GM18511 (cell line): ENCODE measurements around the gene TEX10.

ENCODE experiments used
- ATAC-seq: cut with Tn5 transposase; IDR thresholded peaks from one replicate; pipeline ENCODE4 v1.9.1; 2021; ENCODE audit warnings: mild to moderate bottlenecking, moderate library complexity; ENCODE audit not compliant: unreplicated experiment

The TEX10 gene

DNA sequence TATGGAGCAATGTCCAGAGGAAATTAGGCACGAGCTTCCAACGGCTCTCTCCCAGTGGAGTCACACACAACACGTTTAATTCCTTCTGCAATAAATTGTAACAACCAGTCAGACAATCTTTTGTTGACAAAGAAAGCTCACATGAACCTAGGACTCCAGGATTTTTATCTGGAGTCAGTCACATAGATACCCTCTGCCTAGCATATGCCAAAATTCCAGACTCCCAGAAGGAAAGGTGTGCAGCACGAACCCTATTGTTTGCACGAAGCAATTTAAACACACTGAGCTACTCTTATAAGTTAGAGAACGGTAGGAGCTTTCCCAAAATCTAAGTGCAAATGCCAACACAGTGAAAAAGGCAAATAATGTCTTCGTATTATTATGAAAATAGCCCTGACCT, 67.1 kb downstream of the TEX10 start:
- no peak for ATAC-seq

DNA sequence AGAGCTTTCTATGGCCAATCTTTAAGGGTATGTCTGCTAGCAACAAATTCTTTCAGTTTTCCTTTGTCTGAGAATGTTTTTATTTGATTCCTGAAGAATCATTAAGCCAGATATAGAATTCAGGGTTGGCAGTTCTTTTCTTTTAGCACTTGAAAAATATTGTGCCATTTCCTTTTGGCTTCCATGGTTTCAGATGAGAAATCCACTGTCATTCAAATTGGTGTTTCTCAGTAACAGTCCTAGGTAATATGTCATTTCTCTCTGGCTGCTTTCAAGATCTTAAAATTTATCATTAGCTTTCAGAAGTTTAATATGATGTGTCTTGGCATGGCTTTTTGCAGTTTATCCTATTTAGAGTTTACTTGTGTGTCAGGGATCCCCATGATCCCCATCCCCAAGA, 67.7 kb downstream of the TEX10 start:
- ATAC-seq, result no peak

DNA sequence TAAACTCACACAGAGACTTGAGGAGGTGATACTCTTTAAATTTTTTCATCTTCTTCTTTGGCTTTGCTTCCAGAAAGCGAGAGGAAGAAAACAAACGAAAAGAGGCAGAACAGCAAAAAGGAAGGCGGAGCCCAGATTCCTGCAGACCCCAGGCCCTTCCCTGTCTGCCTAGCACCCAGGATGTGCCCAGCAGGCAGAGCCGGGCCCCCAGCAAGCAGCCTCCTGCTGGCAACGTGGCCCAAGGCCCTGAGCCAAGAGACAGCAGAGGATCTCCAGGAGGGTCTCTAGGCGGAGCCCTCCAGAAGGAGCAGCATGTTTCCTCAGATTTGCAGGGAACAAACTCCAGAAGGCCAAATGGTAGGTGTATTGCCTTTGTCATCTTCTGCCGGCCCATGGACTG, 68.5 kb downstream of the TEX10 start:
- no peak for ATAC-seq

DNA sequence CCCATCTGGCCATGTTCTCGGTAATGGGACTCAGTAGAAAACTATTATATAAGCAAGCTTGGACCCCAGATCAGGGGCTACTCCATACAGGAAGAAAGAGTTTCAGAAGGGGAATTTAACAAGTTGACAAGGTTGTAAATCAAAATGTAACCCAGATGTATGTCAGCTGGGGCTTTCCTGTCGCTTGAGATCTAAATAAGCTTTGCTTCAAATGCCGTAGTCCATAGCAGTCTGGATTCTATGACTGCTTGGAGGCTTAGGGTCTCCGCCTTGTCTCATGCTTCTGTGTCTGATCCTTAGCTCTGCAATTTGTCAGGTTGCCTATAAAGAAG, 70.4 kb downstream of the TEX10 start:
- no peak for ATAC-seq

DNA sequence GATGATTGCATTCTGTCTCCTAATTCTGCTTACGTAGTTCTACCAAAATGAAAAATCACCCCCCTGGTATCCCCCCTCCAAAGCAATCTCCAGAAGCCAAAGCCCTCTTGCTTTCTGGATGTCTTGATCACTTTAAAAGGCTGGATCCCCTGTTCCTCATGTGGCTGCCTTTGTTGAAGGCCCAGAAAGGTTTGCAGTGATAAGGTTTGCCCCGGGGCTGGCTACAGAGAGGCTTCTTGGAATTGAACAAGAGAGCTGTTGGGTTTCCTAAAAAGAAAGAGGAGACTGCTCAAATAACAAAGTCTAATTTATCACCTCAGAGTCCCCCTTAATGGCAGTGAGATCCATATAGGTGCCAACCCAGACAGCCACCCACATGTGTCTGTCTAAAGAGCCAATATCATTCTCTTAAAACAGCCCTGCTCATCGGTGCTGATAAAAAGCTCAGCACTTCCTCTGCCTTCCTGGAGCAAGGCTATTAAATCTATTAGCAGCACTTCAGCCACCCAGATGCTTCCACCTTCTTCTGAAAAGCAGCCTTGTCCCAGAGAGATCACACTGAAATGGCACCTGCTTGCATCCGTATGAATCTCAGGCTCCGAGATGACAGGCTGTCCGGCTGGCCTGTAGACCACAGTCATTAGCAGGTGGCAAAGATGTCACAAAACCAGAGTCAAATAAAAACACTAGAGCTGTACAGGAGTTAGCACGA, 70.9 kb downstream of the TEX10 start:
- no peak for ATAC-seq

GRCh38 chr9:100281066-100281465, 71.7 kb downstream of the TEX10 start:
- no peak for ATAC-seq

GRCh38 chr9:100277166-100277979, 75.4 kb downstream of the TEX10 start:
- no peak for ATAC-seq

GRCh38 chr9:100269656-100270055, 83.1 kb downstream of the TEX10 start:
- ATAC-seq, result no peak

- no peak for ATAC-seq
Observed at GRCh38 chr9:100268271-100268670, 84.5 kb downstream of the TEX10 start.

- no peak for ATAC-seq
Observed at GRCh38 chr9:100267211-100267610, 85.5 kb downstream of the TEX10 start.
